Renal cortex interstitium (tissue), 11 donors: ENCODE results near the gene BRINP3. TPM values are rescaled to one million over a fixed set of nuclear protein-coding genes. Genes with fewer than 3 reads are reported as not detected.

Experiments
- DNase-seq, 11 donors: peaks; one replicate each; pipeline ENCODE4 v3.0.0-alpha.2; 2013; ENCODE audit warnings: low read depth in 9 of 11, low spot score in 4 of 11; ENCODE audit errors: extremely low read depth in 1 of 11
- polyA plus RNA-seq, 3 donors: library from polyadenylated mRNA; unstranded; fragments of 120-200 nt; gene quantifications; one replicate each; pipeline ENCODE4 v1.2.1, GENCODE V29; 2013; ENCODE audit not compliant: insufficient read length in 3 of 3

The BRINP3 gene
- polyA plus RNA-seq, 3 donors, result 3.4 to 5.6 (median 4.5) TPM

GRCh38 chr1:190353538-190354101 is 124.0 kb downstream of the BRINP3 start:
- no peak for DNase-seq

GRCh38 chr1:190344454-190344853 is 133.2 kb downstream of the BRINP3 start:
- no peak for DNase-seq

DNA sequence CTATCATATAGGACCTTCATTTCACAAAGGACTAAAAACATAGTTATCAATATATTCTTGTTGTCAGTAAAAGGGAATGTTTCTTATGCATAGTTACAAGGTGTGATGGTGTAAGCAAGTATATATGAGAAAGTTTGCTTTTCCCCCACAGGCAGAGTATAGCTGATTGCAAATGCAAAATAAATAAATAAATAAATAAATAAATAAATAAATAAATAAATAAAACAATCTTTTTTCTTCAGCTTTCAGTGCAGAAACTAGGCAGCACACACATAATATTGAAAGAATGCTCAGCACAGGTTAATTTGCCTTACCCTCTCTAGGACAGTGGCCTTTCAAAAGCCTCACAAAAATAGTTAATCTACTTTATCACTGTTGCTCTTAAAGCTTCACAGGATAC is 138.8 kb downstream of the BRINP3 start:
- no peak for DNase-seq

DNA sequence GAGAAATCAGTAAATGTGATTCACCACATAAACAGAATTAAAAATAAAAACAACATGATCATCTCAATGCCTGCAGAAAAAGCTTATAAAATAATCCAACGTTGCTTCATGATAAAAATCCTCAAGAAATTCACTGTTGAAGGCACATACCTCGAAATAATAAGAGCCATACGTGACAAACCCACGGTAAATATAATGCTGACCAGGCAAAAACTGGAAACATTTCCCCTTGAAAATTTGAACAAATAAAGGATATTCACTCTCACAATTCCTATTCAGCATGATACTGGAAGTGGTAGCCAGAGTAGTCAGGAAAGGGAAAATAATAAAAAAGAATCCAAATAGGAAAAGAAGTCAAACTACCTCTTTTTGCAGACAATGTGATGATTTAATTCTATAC is 148.8 kb downstream of the BRINP3 start:
- no peak for DNase-seq

DNA sequence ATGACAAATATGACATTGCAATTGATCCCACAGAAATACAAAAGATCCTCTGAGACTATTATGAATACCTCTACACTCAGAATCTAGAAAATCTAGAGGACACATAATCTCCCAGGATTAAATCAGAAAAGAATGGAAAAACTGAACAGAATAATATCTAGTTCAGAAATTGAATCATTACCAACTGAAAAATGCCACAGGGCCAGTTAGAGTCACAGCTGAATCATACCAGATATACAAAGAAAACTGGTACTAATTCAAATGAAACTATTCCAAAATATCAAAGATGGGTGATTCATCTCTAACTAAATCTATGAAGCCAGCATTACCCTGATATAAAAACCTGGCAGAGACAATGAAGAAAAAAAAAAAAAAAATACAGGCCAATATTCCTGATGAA is 149.3 kb downstream of the BRINP3 start:
- DNase-seq, result no peak

DNA sequence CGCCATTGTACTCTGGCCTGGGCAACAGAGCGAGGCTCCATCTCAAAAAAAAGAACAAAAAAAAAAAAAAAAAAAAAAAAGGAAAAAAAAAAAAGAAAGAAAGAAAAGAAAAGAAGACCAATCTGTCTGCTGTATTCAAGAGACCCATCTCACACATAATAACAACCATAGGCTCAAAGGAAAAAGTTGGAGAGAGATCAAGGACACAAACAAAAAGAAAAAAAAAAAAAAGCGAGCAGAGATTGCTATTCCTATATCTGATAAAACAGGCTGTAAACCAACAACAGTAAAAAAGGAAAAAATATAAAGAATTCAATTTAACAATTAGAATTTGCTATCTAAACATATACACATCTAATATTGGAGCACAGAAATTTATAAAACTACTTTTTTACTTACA is 150.4 kb downstream of the BRINP3 start:
- no peak for DNase-seq

DNA sequence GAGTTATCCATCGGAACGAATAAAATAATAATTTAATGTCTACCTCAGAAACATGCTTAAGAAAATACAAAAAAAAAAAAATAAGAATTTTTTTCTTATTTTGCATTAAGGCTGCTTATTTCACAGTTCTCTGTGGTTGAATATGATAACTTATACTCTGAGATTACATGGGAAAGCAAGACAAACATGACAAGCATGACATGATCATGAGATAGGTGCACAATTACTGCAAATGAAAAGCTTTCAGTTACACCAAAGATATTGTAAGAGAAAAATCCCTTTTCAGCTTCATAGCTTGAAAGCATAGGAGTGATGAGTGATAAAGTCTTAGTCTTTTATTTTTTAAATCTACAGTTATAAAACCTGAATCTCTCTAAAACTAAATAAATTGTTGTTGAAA is 154.1 kb downstream of the BRINP3 start:
- DNase-seq, result no peak

DNA sequence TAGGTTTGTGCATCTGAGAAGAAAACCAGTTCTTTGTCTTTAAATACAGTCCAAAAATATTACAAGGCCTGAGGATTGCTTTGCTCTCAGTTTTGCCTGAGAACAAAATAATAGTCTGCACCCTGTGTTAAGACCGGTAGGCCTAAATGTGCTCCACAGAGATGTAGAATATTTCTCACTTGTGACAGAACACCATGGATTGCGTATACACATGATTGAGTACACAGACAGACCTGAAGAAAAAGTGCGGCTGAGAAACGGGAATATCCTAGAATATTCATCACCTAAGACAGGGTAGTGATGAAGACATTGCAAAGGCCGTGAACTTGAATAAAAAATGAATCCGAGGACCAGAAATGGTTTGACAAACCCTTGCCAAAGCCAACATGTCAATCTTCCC is 155.4 kb downstream of the BRINP3 start:
- no peak for DNase-seq

GRCh38 chr1:190320952-190321351 is 156.7 kb downstream of the BRINP3 start:
- no peak for DNase-seq

GRCh38 chr1:190312763-190313162 is 164.9 kb downstream of the BRINP3 start:
- DNase-seq, result no peak

DNA sequence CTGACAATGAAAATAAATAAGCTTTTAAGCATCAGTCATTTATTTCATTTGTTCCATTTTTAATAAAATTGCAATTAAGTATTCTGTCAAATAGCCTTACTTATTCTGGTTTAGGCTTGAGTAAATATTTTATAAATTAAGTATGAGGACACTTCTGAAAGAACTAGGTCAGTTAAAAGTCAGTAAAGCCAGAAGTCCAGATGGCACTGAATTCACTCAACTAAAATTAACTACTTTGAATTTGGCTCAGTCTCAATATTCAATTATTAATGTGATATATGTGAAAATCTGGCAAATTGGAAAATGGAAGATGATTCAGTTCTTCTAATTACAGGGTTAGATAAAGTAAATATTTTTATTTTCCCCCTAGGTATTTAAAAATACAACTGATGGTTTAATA is 174.2 kb downstream of the BRINP3 start:
- DNase-seq, result no peak

- DNase-seq, result no peak
Measured at GRCh38 chr1:190296453-190296852, 181.2 kb downstream of the BRINP3 start.

DNA sequence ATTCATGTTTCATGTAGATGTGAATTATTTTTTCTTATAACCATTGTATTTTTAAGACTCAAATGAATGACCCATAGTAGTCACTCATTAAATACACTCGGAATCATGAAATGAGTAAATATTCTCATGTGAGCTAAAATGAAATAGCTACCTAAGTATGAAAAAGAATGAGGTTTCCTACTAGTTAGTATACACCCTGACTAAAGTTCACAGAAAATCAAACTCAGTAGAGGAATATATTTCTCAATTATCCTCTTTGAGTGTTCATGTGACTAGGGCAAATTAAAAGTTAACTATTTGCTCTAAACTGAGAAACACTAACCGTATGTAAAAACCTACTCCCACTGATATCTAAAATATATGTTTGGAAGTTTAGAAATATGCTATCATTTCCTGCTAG is 187.8 kb downstream of the BRINP3 start:
- DNase-seq, result no peak

DNA sequence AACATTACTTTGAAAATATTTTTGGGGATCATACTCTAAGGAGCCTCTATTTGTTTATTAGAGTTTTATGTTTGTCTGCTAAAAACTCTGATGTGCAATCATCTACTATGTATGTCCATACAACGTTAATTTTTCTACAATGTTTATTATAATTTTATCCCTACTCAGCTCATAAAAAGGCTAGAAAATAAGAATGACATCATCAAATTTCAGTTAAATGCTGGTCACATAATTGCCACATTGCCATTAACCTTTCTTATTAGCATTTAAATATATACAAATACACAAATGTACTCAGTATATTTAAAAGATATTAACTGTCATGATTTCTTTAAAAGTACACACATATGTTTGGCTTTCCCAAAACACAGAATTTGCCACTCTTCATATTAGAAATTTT is 191.6 kb downstream of the BRINP3 start:
- no peak for DNase-seq

DNA sequence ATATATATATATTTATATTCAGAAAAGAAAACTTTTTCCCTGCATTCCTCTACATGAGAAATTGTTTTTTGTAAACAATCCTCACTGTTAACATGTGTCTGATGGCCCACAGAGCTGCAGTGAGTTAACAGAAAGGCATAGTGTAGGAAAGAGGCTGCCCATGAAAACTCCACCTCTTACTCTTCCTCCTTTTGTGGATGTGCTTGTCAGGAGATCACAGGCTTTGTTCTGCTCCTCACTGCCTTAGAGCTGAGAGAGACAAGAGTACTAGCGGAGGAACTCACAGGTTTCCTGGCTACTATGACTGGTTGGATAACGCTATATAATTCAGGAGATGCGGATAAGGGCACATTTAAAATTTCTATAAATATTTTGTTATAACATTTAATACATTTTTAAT is 200.6 kb downstream of the BRINP3 start:
- no peak for DNase-seq

- no peak for DNase-seq
Measured at GRCh38 chr1:190274721-190275120, 202.9 kb downstream of the BRINP3 start.

DNA sequence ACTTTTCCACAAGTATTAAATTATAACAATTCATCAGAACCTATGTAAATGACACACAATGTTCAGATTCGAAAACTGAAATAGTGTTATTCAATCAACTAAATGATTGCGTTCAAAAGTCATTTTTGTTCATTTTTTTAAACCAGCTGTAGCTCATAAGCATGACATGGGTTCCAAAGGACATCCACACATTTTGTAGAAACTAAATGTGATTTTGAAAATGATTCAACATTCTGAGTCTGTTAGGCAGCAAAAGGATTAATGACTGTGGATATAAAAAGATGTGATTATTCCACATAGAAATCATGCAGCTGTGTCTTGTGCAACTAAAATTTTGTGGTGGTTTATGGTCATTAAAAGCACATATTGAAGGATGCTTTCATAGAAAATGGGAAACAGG is 204.5 kb downstream of the BRINP3 start:
- DNase-seq, result no peak

GRCh38 chr1:190262538-190262937 is 215.1 kb downstream of the BRINP3 start:
- no peak for DNase-seq

DNA sequence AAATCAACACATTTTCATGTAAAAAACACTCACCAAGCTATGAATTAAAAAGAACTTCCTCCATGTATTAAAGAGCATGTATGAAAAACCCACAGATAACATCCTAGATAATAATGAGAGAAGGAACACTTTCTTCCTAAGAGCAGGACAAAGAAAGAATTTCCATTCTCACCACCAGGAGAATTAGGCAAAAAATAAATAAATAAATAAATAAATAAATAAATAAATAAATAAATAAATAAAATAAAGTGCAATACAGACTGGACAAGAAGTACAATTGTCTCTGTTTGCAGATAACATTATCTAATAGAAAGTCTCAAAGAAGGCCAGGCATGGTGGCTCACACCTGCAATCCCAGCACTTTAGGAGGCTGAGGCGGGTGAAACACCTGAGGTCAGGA is 218.2 kb downstream of the BRINP3 start:
- DNase-seq, result no peak

DNA sequence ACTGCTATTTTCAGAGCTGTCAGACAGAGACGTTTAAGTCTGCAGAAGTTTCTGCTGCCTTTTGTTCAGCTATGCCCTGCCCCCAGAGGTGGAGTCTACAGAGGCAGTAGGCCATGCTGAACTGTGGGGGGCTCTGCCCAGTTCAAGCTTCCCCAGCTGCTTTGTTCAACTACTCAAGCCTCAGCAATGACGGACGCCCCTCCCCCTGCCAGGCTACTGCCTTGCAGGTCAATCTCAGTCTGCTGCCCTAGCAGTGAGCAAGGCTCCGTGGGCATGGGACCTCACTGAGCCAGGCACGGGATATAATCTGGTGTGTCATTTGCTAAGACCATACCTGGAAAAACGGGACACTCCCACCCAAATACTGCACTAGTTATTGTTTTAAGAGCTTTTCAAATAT is 219.7 kb downstream of the BRINP3 start:
- DNase-seq, result no peak

DNA sequence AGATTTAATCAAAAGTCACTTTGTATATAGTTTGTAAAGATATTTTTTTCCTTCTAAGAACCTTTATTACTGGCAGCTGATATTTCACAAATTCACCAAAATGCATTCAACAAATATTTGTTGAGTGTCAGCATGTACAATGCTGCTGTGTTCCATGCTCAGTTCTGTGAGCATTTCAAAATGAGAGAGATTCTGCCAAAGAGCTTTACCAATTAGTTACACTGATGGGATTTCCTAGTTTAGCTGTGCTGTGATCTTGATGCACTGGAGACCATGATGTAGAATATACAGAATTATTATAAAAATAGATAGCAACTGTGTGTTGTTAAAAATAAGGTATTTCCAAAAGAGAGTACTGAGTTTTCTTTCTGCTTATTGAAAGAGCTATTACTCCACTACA is 225.6 kb downstream of the BRINP3 start:
- DNase-seq, result no peak

DNA sequence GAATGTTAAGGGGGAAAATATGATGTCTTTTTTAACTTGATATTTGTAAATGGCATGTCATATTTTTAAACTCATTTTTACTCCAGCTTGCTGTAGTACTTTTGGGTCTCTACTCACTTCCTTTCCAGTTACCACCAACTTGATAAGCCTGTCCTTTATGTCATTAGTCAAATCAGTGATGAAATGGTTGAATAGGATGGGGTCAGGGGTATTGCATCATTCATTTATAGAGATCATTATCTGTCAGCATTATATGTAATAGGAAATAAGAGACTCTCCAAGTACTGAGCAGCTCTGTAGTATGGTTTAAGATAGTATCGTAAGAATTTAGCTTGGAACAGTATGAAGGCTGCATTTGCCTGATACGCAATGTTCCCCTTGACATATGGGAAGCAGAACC is 227.3 kb downstream of the BRINP3 start:
- no peak for DNase-seq
